Mesodermal cell (in vitro differentiated cells): ENCODE data around the gene SNAI3.
"Not testable (repeated sequence)": the region's sequence is repeated elsewhere in the genome, so short reads cannot be mapped to it uniquely, and the experiment has no call there.

Experiments
- H3K27ac ChIP-seq: 2 replicates; pipeline ENCODE4 v1.7.0; 2013; ENCODE audit warnings: mild to moderate bottlenecking, low read depth, low read length, moderate library complexity; ENCODE audit not compliant: severe bottlenecking
- H3K36me3 ChIP-seq: 2 replicates; pipeline ENCODE4 v1.7.1; 2013; ENCODE audit warnings: mild to moderate bottlenecking, low read length, moderate library complexity; ENCODE audit not compliant: control insufficient read depth, insufficient read depth
- H3K4me1 ChIP-seq: one replicate; pipeline ENCODE4 v1.7.1; 2013; ENCODE audit warnings: mild to moderate bottlenecking, low read length; ENCODE audit not compliant: insufficient read depth, control insufficient read depth, poor library complexity, severe bottlenecking
- H3K4me3 ChIP-seq: 2 replicates; pipeline ENCODE4 v1.7.0; 2013; ENCODE audit warnings: low read length, control low read depth, mild to moderate bottlenecking; ENCODE audit not compliant: insufficient read depth, poor library complexity, severe bottlenecking; ENCODE audit errors: extremely low read depth
- H3K9me3 ChIP-seq: 2 replicates; pipeline ENCODE4 v1.7.1; 2013; ENCODE audit warnings: mild to moderate bottlenecking, low read length, moderate library complexity; ENCODE audit not compliant: control insufficient read depth
- WGBS, 2 experiments: methylation state at CpG; one replicate each; pipeline ENCODE4 v1.1.5; 2013; ENCODE audit warnings: missing lambda C conversion rate in 2 of 2; ENCODE audit not compliant: insufficient coverage in 2 of 2; 5-methylcytosine and 5-hydroxymethylcytosine counted together

SNAI3 gene

DNA sequence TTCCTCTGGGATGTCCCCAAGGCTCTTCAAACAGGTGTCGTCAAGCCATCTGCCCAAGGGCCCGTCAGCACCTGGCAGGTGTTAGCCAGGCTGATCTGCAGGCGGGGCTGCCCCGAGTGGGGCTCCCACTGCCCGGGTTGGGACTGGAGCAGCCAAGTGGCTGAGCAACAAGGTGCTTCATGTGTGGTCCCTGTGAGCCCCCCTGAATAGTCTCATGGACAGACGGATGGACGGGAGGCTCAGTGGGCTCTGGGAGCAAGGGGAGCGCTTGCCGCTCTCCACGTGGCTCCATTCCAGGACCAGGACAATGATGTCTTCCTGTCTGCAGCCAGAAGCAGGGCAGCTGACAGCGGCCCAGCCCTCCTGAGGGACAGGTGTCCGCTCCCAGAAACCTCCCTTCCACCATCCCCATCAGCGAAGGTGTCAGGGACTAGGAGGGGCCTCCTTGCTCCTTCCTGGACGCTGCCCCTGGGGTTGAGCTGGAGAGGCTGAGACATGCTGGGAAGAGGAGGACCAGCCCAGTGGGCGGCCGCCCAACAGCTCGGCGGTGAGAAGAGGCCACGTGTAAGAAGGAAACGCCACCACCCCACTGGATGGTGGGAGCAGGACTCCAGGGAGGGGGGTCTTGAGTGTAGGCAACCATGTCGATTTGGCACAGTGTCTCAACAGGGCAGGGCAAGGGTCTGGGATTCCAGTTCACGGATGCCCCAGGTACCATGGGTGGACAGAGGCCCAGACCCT lies 9.6 kb downstream of the SNAI3 start:
- peaks cover 4% of the 10 kb centered on the region for H3K4me1 ChIP-seq
- H3K36me3 ChIP-seq: peaks cover 28% of the 10 kb centered on the region
- no peaks in the 10 kb centered on the region for H3K9me3 ChIP-seq
- WGBS, 2 experiments: 90 to 94% methylated on average over 17 to 19 of the region's 22 CpGs
- no peak overlapping the region for H3K27ac ChIP-seq
- H3K4me3 ChIP-seq: no peak overlapping the region

DNA sequence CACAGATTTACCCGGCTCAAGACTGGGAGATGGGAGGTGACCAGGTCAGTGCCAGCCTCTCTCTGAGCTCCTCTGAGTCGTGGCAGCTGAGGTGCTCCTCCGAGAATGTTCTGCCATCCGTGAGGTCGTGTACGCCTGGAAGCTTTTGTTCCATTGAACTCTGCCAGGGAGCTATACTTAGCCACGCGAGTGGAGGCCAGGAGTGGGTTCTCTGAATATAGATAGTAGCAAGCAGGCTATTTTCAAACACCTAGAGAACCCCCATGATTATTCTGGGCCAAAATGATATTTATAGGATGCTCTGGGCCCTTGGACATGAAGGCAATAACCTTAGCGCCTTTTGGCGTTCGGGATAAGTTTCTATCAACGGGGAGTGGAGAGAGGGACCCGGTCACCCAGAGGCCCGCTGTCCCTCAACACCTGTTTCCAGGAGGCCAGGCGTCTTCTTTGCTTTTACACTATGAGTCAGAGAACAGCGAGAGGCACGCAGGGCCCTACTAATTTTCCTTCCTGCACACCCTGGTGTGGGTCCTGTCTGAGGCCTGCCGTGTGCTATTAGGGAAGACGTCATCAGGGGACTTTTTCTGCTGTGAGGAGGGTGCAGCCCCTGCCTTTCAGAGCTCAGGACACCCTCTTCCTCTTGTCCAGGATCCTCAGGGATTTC lies 12.5 kb downstream of the SNAI3 start:
- Histone ChIP-seq H3K36me3 (peaks cover 34% of the 10 kb centered on the region), H3K4me3 (no peak overlapping the region), H3K27ac (no peak overlapping the region), H3K9me3 (no peaks in the 10 kb centered on the region), H3K4me1 (peaks cover 4% of the 10 kb centered on the region)
- 96 to 97% methylated on average over 14 to 18 of the region's 19 CpGs for WGBS, 2 experiments

GRCh38 chr16:88672776-88673175 lies 13.5 kb downstream of the SNAI3 start:
- 39 to 48% methylated on average over 9 to 10 of the region's 11 CpGs for WGBS, 2 experiments
- Histone ChIP-seq H3K4me1 (peaks cover 4% of the 10 kb centered on the region), H3K4me3 (no peak overlapping the region)

DNA sequence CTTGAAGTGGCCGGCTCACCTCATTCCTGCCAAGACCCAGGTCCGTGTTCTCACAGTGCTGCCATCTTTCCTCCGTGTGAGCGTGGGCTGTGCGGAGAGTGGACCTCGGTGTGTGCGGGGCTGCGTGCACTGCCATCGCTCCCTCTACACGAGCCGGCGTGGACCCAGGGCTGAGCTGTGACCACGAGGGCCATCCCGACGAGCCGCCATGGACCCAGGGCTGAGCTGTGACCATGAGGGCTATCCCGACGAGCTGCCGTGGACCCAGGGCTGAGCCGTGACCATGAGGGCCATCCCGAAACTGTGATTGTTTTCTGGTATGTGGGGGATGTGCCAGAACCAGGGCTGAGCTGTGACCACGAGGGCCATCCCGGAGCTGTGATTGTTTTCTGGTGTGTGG lies 14.5 kb downstream of the SNAI3 start:
- WGBS, 2 experiments: 92 to 96% methylated on average over 18 to 23 of the region's 23 CpGs
- peaks cover 4% of the 10 kb centered on the region for H3K4me1 ChIP-seq
- peaks cover 40% of the 10 kb centered on the region for H3K36me3 ChIP-seq
- H3K9me3 ChIP-seq: no peaks in the 10 kb centered on the region
- H3K4me3 ChIP-seq: no peak overlapping the region
- H3K27ac ChIP-seq: no peak overlapping the region

More at GRCh38 chr16:88672776-88673175, 13.5 kb downstream of the SNAI3 start:
- Histone ChIP-seq H3K36me3 (peaks cover 40% of the 10 kb centered on the region), H3K27ac (no peak overlapping the region), H3K9me3 (no peaks in the 10 kb centered on the region)

- no peaks in the 10 kb centered on the region for H3K9me3 ChIP-seq
- H3K27ac ChIP-seq: no peak overlapping the region
- no peak overlapping the region for H3K4me3 ChIP-seq
- H3K4me1 ChIP-seq: peaks cover 4% of the 10 kb centered on the region
- peaks cover 41% of the 10 kb centered on the region for H3K36me3 ChIP-seq
- WGBS, 2 experiments: 95 to 98% methylated on average over 5 to 8 of the region's 10 CpGs
Observed at GRCh38 chr16:88669980-88670379, 16.3 kb downstream of the SNAI3 start.

- 100% methylated on average over 1 of the region's 8 CpGs for WGBS, 2 experiments
- H3K27ac ChIP-seq, H3K4me1 ChIP-seq, H3K4me3 ChIP-seq, H3K9me3 ChIP-seq: not testable (repeated sequence)
- peaks cover 43% of the 10 kb centered on the region for H3K36me3 ChIP-seq
Observed at GRCh38 chr16:88669493-88669892, 16.8 kb downstream of the SNAI3 start.

- Histone ChIP-seq H3K4me1 (peaks cover 2% of the 10 kb centered on the region), H3K4me3 (no peak overlapping the region), H3K9me3 (no peaks in the 10 kb centered on the region), H3K36me3 (peaks cover 35% of the 10 kb centered on the region), H3K27ac (no peak overlapping the region)
- WGBS, 2 experiments: 65 to 81% methylated on average over 4 to 5 of the region's 5 CpGs
Observed at GRCh38 chr16:88667461-88667860, 18.8 kb downstream of the SNAI3 start.

DNA sequence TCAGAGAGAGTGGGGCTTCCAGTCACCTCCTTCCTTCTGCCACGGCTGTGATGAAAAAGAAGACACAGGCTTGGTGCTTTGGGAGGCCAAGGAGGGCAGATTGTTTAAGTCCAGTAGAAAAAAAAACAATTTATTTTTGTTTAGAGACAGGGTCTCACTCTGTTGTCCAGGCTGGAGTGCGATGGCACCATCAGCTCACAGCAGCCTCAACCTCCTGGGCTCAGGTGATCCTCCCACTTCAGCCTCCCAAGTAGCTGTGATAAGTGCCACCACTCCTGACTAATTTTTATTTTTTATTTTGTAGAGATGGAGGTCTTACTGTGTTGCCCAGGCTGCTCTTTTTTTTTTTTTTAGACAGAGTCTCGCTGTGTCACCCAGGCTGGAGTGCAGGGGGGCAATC lies 20.7 kb downstream of the SNAI3 start:
- H3K4me3 ChIP-seq: no peak overlapping the region
- H3K27ac ChIP-seq: no peak overlapping the region
- WGBS, 2 experiments: 100% methylated on average over 1 to 2 of the region's 3 CpGs
- no peaks in the 10 kb centered on the region for H3K4me1 ChIP-seq
- no peaks in the 10 kb centered on the region for H3K9me3 ChIP-seq
- H3K36me3 ChIP-seq: peaks cover 31% of the 10 kb centered on the region

DNA sequence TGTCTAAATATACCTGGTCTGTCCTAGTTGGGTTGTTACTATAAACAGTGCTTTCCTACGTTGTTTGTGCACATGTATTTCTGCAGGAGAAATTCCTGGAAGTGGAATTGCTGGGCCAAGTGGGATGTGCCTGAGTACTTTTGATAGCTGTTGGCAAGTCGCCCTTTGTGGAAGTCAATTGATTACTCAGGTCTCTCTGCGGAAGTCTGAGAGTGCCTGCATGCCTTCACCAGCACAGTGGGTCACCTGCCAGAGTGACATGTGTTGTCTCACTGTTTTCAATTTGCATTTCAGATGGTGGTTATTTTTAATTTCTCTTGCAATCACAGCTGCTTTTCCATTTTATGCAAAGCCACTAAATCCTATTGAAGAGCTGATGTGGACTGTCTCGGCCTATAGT lies 21.2 kb downstream of the SNAI3 start:
- Histone ChIP-seq H3K36me3 (peaks cover 34% of the 10 kb centered on the region), H3K4me3 (no peak overlapping the region)
- WGBS, 2 experiments: 96 to 100% methylated on average over 3 to 4 of the region's 4 CpGs

DNA sequence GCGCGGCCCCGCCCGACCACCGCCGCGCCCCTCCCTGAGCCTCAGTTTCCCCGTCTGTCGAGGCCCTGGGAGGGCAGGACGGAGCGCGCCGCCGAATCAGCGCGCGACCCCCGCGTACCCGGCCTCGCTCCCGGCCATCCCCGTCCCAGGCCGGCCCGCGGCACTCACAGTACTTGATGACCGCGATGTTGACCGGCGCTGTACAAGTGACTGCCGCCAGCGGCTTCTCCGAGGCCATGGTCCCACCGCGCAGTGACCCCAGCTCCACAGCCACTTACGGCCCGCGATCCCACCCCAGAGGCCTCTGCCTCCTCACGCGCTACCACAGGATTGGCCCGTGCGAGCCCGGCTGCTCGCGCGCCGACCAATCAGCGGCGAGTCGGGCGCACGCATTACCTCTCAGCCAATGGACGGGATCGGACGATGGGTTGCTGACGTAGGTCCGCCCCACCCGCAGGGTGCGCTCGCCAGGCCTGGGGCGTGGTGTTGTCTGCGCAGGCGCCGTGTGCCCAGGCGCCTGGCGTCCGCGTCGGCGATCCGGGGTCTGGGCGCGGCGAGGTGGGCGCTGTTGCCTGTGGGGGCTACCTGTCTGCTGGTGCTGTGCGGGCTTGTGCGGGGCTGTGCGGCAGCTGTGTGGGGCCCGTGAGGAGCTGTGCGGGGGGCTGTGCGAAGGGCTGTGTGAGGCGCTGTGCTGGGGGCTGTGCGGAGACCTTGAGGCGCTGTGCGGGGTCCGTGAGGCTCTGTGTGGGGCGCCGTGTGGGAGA lies 23.3 kb downstream of the SNAI3 start, which contains the start of gene MVD:
MVD (minus strand) TSS at position 249 of the 764 bp plus-strand sequence; CDS start at position 238, 11 bp downstream.
- H3K4me1 ChIP-seq: peaks cover 13% of the 10 kb centered on the region
- peak within 1 kb of the TSS; percentile 98 for H3K4me3 ChIP-seq
- H3K9me3 ChIP-seq: no peaks in the 10 kb centered on the region
- 0% methylated on average over 77 to 79 of the region's 88 CpGs for WGBS, 2 experiments
- H3K27ac ChIP-seq: peak within 1 kb of the TSS; percentile 71
- H3K36me3 ChIP-seq: peaks cover 45% of the 10 kb centered on the region

More for the DNA sequence above, 21.2 kb downstream of the SNAI3 start:
- no peak overlapping the region for H3K27ac ChIP-seq
- no peaks in the 10 kb centered on the region for H3K9me3 ChIP-seq
- H3K4me1 ChIP-seq: peaks cover 3% of the 10 kb centered on the region
